Posterior cingulate gyrus (tissue), 11 donors: ENCODE results near the gene ARHGEF5.
"Not testable (repeated sequence)": the region's sequence is repeated elsewhere in the genome, so short reads cannot be mapped to it uniquely, and the experiment has no call there.

ENCODE experiments used
- DNase-seq, 10 donors: peaks; one replicate each; pipeline versions ENCODE4 v3.0.0 to v3.0.0-alpha.2; 2020 to 2021; ENCODE audit warnings: mixed read lengths in 3 of 10
- intact Hi-C: fragments of 100-400 bp; cut with DNase I; formaldehyde crosslinking; loops from one replicate; pipeline ENCODE4 v1.15.1; 2023

ARHGEF5 gene

DNA sequence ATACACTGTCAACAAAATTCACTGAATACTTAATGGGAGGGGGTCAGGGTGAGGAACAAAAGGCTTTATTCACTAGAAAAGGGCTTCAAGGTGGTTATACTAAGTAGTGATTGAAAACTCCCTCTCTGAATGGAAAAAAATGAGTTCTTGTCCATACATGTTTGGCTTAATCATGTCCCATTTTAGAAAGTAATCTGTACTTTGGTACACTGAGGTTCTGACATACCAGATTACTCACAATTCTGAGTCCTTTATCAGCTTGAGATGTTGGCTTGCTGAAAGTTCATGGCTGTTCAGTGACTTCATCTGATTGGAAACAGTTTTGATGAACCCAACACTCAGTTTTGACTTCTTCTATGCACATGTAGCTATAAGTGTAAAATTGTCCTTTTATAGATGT lies 61.1 kb downstream of the ARHGEF5 start:
- intact Hi-C loops = no loop called here
- no peak for DNase-seq

DNA sequence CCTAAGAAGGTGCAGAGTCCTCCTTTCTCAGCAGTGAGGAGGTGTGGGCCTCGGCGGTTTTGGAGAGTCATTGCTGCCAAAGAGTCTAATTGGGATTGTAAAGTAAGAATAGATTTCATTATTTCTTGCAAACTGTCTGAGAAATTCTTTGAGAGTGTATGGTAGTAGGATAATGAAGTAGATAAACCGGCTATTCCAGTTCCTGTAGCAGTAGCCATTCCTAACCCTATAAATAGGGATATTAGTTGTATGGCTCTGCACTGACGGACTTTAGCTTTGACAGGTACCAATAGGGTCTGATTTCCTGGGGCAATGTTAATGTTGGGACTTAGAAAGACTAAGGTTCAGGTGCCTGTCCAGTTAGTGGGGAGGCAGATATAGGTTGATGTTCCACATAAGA lies 63.7 kb downstream of the ARHGEF5 start:
- DNase-seq, intact Hi-C loops: not testable (repeated sequence)

DNA sequence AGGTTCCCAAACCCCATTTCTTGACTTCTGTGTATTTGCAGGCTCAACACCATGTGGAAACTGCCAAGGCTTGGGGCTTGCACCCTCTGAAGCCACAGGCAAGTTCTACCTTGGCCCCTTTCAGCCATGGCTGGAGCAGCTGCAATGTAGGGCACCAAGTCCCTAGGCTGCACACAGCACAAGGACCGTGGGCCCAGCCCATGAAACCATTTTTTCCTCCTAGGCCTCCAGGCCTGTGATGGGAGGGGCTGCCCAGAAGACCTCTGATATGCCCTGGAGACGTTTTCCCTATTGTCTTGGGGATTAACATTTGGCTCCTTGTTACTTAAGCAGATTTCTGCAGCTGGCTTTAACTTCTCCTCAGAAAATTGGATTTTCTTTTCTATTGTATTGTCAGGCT lies 72.3 kb downstream of the ARHGEF5 start:
- DNase-seq, intact Hi-C loops: not testable (repeated sequence)

DNA sequence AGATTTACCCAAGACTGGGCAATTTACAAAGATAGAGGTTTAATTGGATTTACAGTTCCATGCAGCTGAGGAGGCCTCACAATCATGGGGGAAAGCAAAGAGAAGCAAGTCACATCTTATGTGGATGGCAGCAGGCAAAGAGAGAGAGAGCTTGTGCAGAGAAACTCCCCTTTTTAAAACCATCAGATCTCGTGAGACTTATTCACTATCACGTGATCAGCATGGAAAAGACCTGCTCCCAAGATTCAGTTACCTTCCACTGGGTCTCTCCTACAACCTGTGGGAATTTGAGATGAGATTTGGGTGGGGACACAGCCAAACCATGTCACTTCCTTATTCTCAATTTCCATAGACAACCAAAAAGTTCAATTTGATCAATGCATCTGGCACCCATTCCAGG lies 73.2 kb downstream of the ARHGEF5 start:
- intact Hi-C loops = no loop called here
- no peak for DNase-seq
